Keratinocyte (primary cell): ENCODE measurements around the gene CKAP2L.

Experiments used
- EZH2 ChIP-seq: IDR thresholded peaks from one replicate; pipeline ENCODE4 v1.6.1; 2012; ENCODE audit warnings: inconsistent platforms, mild to moderate bottlenecking, low read length, moderate library complexity
- TF ChIP-seq, protein P1 (sequence below), 3 experiments: IDR thresholded peaks in 1 of 3; conservative IDR thresholded peaks in 1 of 3; optimal IDR thresholded peaks in 1 of 3; 2 replicates in 2 of 3; 3 replicates in 1 of 3; pipeline versions ENCODE3 to v1.5.1; 2011; ENCODE audit warnings: low read length in 3 of 3, mild to moderate bottlenecking in 3 of 3, moderate library complexity in 2 of 3, control low read depth in 1 of 3, inconsistent platforms in 1 of 3; ENCODE audit not compliant: insufficient read depth in 2 of 3; ENCODE audit errors: extremely low read depth in 1 of 3

DNA sequence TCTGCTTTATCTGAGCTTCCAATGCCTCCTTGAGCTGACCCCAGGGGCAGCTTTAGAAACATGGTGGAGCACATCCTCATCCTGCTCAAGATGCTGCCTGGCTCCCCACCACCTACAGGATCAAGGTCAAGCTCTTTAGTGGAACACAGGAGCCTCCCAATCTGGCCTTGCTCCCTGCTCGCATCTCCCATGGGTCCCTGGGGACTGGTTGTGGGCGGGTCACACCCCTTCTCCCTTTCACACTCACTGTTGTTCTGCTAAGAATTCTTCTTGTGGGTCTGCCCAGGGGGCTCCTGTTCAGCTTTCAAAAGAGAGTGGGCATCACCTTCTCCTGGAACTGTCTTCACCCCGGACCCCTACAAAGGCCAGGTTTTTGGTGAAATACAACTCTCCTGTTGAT is 51.9 kb downstream of the CKAP2L start:
- TF ChIP-seq, protein P1, sequence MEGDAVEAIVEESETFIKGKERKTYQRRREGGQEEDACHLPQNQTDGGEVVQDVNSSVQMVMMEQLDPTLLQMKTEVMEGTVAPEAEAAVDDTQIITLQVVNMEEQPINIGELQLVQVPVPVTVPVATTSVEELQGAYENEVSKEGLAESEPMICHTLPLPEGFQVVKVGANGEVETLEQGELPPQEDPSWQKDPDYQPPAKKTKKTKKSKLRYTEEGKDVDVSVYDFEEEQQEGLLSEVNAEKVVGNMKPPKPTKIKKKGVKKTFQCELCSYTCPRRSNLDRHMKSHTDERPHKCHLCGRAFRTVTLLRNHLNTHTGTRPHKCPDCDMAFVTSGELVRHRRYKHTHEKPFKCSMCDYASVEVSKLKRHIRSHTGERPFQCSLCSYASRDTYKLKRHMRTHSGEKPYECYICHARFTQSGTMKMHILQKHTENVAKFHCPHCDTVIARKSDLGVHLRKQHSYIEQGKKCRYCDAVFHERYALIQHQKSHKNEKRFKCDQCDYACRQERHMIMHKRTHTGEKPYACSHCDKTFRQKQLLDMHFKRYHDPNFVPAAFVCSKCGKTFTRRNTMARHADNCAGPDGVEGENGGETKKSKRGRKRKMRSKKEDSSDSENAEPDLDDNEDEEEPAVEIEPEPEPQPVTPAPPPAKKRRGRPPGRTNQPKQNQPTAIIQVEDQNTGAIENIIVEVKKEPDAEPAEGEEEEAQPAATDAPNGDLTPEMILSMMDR (optimal IDR thresholded peaks at IDR 0.05 in 1 of 3, IDR thresholded peaks at IDR 0.05 in 1 of 3, conservative IDR thresholded peaks at IDR 0.05 in 1 of 3; ENCODE audit: extremely low read depth in 1 of 3, insufficient read depth in 2 of 3, low read length in 3 of 3) = no peak
- no peak for TF ChIP-seq EZH2
